Stimulated activated naive CD8-positive, alpha-beta T cell treated with anti-CD3 and anti-CD28 coated beads, Interleukin-15, amount 100 ng/mL, for 72 hours (primary cell): ENCODE data around the gene PSMB11.
"Not testable (repeated sequence)": the region's sequence is repeated elsewhere in the genome, so short reads cannot be mapped to it uniquely, and the experiment has no call there.

Experiments
- ATAC-seq: fragments of 150-1000 bp; cut with Tn5 transposase; 2 replicates; pipeline ENCODE4 v1.10.0; 2021; ENCODE audit warnings: mild to moderate bottlenecking, moderate library complexity
- DNase-seq, 2 donors: peaks; one replicate each; pipeline ENCODE4 v3.0.0; 2021 to 2022
- H3K27ac Mint-ChIP-seq, 2 donors: one replicate each; pipeline ENCODE4 v1.8.0; 2022; ENCODE audit warnings: mild to moderate bottlenecking in 2 of 2, mixed read lengths in 2 of 2, moderate library complexity in 2 of 2
- H3K27me3 Mint-ChIP-seq: one replicate; pipeline ENCODE4 v1.8.0; 2022; ENCODE audit warnings: mixed read lengths
- H3K4me1 Mint-ChIP-seq: one replicate; pipeline ENCODE4 v1.8.0; 2022; ENCODE audit warnings: mild to moderate bottlenecking, mixed read lengths
- H3K4me3 Mint-ChIP-seq, 2 donors: one replicate each; pipeline ENCODE4 v1.8.0; 2022; ENCODE audit warnings: mild to moderate bottlenecking in 2 of 2, mixed read lengths in 2 of 2, moderate library complexity in 1 of 2
- H3K9me3 Mint-ChIP-seq, 2 donors: one replicate each; pipeline ENCODE4 v1.8.0; 2022; ENCODE audit warnings: mixed read lengths in 2 of 2

PSMB11 gene

GRCh38 chr14:23042162-23042965 lies at the start of gene PSMB11:
Gene PSMB11, plus strand, starts transcription at chr14:23042212. Its CDS starts 14 bp downstream, at chr14:23042226.
- DNase-seq (no peak), ATAC-seq (no peak)
- no peak within 1 kb of the TSS for H3K4me3 Mint-ChIP-seq
- H3K4me1 Mint-ChIP-seq, result no peaks in the 10 kb centered on the region
- no peak within 1 kb of the TSS for H3K27ac Mint-ChIP-seq
- H3K27me3 Mint-ChIP-seq, result no peaks in the 10 kb centered on the region
- H3K9me3 Mint-ChIP-seq, result no peaks in the 10 kb centered on the region

GRCh38 chr14:22993517-22993916 lies 48.5 kb upstream of the PSMB11 start:
- H3K9me3 Mint-ChIP-seq, result no peaks in the 10 kb centered on the region
- peaks cover 5% of the 10 kb centered on the region for H3K4me1 Mint-ChIP-seq
- ATAC-seq (no peak), DNase-seq (no peak)
- H3K4me3 Mint-ChIP-seq, result no peak overlapping the region
- H3K27ac Mint-ChIP-seq, result peak overlapping the region in 1 of 2 donors; percentile 58
- H3K27me3 Mint-ChIP-seq, result no peaks in the 10 kb centered on the region

- Mint-ChIP-seq H3K9me3 (no peaks in the 10 kb centered on the region), H3K4me3 (no peak overlapping the region), H3K27me3 (no peaks in the 10 kb centered on the region), H3K4me1 (peaks cover 5% of the 10 kb centered on the region), H3K27ac (no peak overlapping the region)
- DNase-seq (peak; percentile 23 to 32), ATAC-seq (peak; percentile 87)
Measured at GRCh38 chr14:22994762-22995275, 47.2 kb upstream of the PSMB11 start.

GRCh38 chr14:22995889-22996625 lies 46.0 kb upstream of the PSMB11 start:
- Mint-ChIP-seq H3K4me3 (no peak overlapping the region), H3K4me1 (peaks cover 5% of the 10 kb centered on the region), H3K9me3 (no peaks in the 10 kb centered on the region), H3K27me3 (no peaks in the 10 kb centered on the region), H3K27ac (no peak overlapping the region)
- DNase-seq, result no peak
- no peak for ATAC-seq

- no peak for ATAC-seq
- H3K27ac Mint-ChIP-seq, result no peak overlapping the region
- no peaks in the 10 kb centered on the region for H3K9me3 Mint-ChIP-seq
- H3K27me3 Mint-ChIP-seq, result no peaks in the 10 kb centered on the region
- no peak for DNase-seq
- no peak overlapping the region for H3K4me3 Mint-ChIP-seq
- H3K4me1 Mint-ChIP-seq, result peaks cover 5% of the 10 kb centered on the region
Measured at GRCh38 chr14:22996768-22997654, 45.0 kb upstream of the PSMB11 start.

- Mint-ChIP-seq H3K4me1 (peaks cover 5% of the 10 kb centered on the region), H3K27me3 (no peaks in the 10 kb centered on the region), H3K9me3 (no peaks in the 10 kb centered on the region), H3K27ac (no peak overlapping the region), H3K4me3 (no peak overlapping the region)
- ATAC-seq (no peak), DNase-seq (no peak)
Measured at GRCh38 chr14:22997676-22998323, 44.2 kb upstream of the PSMB11 start.

GRCh38 chr14:22998329-22999012 lies 43.5 kb upstream of the PSMB11 start:
- DNase-seq (no peak), ATAC-seq (no peak)
- Mint-ChIP-seq H3K4me3 (no peak overlapping the region), H3K27ac (no peak overlapping the region), H3K27me3 (no peaks in the 10 kb centered on the region), H3K9me3 (no peaks in the 10 kb centered on the region), H3K4me1 (peaks cover 5% of the 10 kb centered on the region)

GRCh38 chr14:23000860-23001259 lies 41.2 kb upstream of the PSMB11 start:
- no peak overlapping the region for H3K27ac Mint-ChIP-seq
- no peak for ATAC-seq

GRCh38 chr14:23002592-23002991 lies 39.4 kb upstream of the PSMB11 start:
- ATAC-seq (no peak), DNase-seq (no peak)
- Mint-ChIP-seq H3K27me3 (no peaks in the 10 kb centered on the region), H3K9me3 (no peaks in the 10 kb centered on the region), H3K4me3 (no peak overlapping the region), H3K4me1 (peaks cover 13% of the 10 kb centered on the region), H3K27ac (no peak overlapping the region)

More at GRCh38 chr14:23000860-23001259, 41.2 kb upstream of the PSMB11 start:
- Mint-ChIP-seq H3K4me1 (no peaks in the 10 kb centered on the region), H3K9me3 (no peaks in the 10 kb centered on the region), H3K27me3 (no peaks in the 10 kb centered on the region), H3K4me3 (no peak overlapping the region)
- no peak for DNase-seq

GRCh38 chr14:23004274-23004673 lies 37.7 kb upstream of the PSMB11 start:
- H3K9me3 Mint-ChIP-seq, H3K27ac Mint-ChIP-seq, DNase-seq, ATAC-seq, H3K27me3 Mint-ChIP-seq, H3K4me3 Mint-ChIP-seq: not testable (repeated sequence)
- H3K4me1 Mint-ChIP-seq, result peaks cover 30% of the 10 kb centered on the region

- no peak for ATAC-seq
- peak overlapping the region; percentile 97 to 98 for H3K4me3 Mint-ChIP-seq
- no peak for DNase-seq
- H3K9me3 Mint-ChIP-seq, result no peaks in the 10 kb centered on the region
- H3K4me1 Mint-ChIP-seq, result peaks cover 39% of the 10 kb centered on the region
- no peaks in the 10 kb centered on the region for H3K27me3 Mint-ChIP-seq
- H3K27ac Mint-ChIP-seq, result peak overlapping the region in 1 of 2 donors; percentile 98
Measured at GRCh38 chr14:23005451-23006187, 36.4 kb upstream of the PSMB11 start.

- peak overlapping the region; percentile 98 for H3K27ac Mint-ChIP-seq
Measured at GRCh38 chr14:23006188-23006534, 35.9 kb upstream of the PSMB11 start.

GRCh38 chr14:23006544-23007419 lies 35.2 kb upstream of the PSMB11 start:
- DNase-seq (peak; percentile 97 to 99), ATAC-seq (peak; percentile 98)
- no peaks in the 10 kb centered on the region for H3K9me3 Mint-ChIP-seq
- peak overlapping the region; percentile 97 to 98 for H3K4me3 Mint-ChIP-seq
- H3K27ac Mint-ChIP-seq, result peak overlapping the region; percentile 98
- no peaks in the 10 kb centered on the region for H3K27me3 Mint-ChIP-seq
- H3K4me1 Mint-ChIP-seq, result peaks cover 40% of the 10 kb centered on the region

More at GRCh38 chr14:23006188-23006534, 35.9 kb upstream of the PSMB11 start:
- Mint-ChIP-seq H3K27me3 (no peaks in the 10 kb centered on the region), H3K9me3 (no peaks in the 10 kb centered on the region), H3K4me1 (peaks cover 40% of the 10 kb centered on the region), H3K4me3 (peak overlapping the region; percentile 97 to 98)
- DNase-seq (no peak), ATAC-seq (no peak)
